Esophagus squamous epithelium (tissue), 4 donors: ENCODE data around the gene PLXDC2.

Experiments
- POLR2A ChIP-seq, 4 donors: fragments of 450-650 bp; IDR thresholded peaks; one replicate each; pipeline ENCODE4 v1.6.1; 2017; ENCODE audit warnings: antibody characterized with exemption in 4 of 4, mild to moderate bottlenecking in 4 of 4, moderate library complexity in 3 of 4
- TF ChIP-seq, protein P1 (sequence below), 6 experiments: fragments of 450-650 bp in 4 of 6; fragments of 200-600 bp in 2 of 6; sonication (generic) in 2 of 6; IDR thresholded peaks; one replicate each; pipeline ENCODE4 v1.5.1; 2016 to 2019; ENCODE audit warnings: antibody characterized with exemption in 6 of 6, mild to moderate bottlenecking in 4 of 6, moderate library complexity in 4 of 6

DNA sequence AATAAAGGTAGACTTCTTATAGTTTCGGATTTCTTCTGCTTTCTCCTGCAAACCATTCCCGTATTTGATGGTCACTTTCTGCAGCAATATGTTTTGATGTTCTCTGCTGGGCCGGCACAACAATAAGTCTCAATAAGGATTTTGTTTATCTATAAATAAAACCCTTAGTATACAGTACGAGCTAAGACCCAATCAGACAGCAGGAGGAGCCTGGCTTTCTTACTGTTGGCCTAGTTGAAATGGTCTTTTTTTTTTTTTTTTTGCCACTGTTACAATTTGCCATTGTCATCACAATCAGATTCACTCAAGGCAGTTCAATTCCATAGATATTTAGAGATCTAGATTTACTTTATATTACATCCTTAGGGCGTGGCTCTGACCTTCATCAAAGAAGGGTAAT, 76.4 kb downstream of the PLXDC2 start:
- TF ChIP-seq, protein P1, sequence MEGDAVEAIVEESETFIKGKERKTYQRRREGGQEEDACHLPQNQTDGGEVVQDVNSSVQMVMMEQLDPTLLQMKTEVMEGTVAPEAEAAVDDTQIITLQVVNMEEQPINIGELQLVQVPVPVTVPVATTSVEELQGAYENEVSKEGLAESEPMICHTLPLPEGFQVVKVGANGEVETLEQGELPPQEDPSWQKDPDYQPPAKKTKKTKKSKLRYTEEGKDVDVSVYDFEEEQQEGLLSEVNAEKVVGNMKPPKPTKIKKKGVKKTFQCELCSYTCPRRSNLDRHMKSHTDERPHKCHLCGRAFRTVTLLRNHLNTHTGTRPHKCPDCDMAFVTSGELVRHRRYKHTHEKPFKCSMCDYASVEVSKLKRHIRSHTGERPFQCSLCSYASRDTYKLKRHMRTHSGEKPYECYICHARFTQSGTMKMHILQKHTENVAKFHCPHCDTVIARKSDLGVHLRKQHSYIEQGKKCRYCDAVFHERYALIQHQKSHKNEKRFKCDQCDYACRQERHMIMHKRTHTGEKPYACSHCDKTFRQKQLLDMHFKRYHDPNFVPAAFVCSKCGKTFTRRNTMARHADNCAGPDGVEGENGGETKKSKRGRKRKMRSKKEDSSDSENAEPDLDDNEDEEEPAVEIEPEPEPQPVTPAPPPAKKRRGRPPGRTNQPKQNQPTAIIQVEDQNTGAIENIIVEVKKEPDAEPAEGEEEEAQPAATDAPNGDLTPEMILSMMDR (IDR thresholded peaks at IDR 0.05) = no peak
- TF ChIP-seq POLR2A (IDR thresholded peaks at IDR 0.05) = no peak
